GM12892 (cell line): ENCODE results near the gene ZGPAT.
"Not testable (repeated sequence)": the region's sequence is repeated elsewhere in the genome, so short reads cannot be mapped to it uniquely, and the experiment has no call there.

ENCODE experiments used
- POLR2A ChIP-seq: IDR thresholded peaks from 2 replicates; pipeline ENCODE4 v1.6.1; 2011; ENCODE audit warnings: low read depth, low read length, control low read depth
- TAF1 ChIP-seq: IDR thresholded peaks from 2 replicates; pipeline ENCODE4 v1.6.1; 2011; ENCODE audit warnings: low read depth, mild to moderate bottlenecking, control low read depth, low read length, borderline replicate concordance

DNA sequence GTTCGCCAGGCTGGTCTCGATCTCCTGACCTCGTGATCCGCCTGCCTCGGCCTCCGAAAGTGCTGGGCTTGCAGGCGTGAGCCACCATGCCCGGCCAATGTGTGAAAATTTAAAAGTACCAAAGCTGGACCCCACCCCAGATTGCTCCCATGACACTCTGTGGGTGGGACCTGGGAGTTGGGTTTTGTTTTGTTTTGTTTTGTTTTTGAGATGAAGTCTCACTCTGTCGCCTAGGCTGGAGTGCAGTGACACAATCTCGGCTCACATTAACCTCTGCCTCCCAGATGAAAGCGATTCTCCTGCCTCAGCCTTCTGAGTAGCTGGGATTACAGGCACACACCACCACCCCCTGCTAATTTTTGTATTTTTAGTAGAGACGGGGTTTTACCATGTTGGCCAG is 36.1 kb upstream of the ZGPAT start:
- TF ChIP-seq POLR2A, TAF1: not testable (repeated sequence)
